HepG2 (cell line): ENCODE results near the gene SLCO3A1.

ENCODE experiments used
- DMAP1 ChIP-seq: IDR thresholded peaks from 2 replicates; pipeline ENCODE4 v1.6.1; 2016
- E2F1 ChIP-seq: sonication (generic); formaldehyde crosslinking; IDR thresholded peaks from 2 replicates; pipeline ENCODE4 v1.5.0; 2020; ENCODE audit warnings: missing genetic modification reagents
- ESRRA ChIP-seq: sonication (generic); formaldehyde crosslinking; IDR thresholded peaks from 2 replicates; pipeline ENCODE4 v1.5.1; 2020; ENCODE audit warnings: mild to moderate bottlenecking, low read depth, missing genetic modification reagents
- GATAD2A ChIP-seq: IDR thresholded peaks from 2 replicates; pipeline ENCODE4 v1.6.1; 2016
- GPBP1L1 ChIP-seq: sonication (generic); formaldehyde crosslinking; IDR thresholded peaks from 2 replicates; pipeline ENCODE4 v1.5.0; 2020; ENCODE audit warnings: mild to moderate bottlenecking, missing genetic modification reagents
- JUN ChIP-seq: sonication (generic); formaldehyde crosslinking; IDR thresholded peaks from 2 replicates; pipeline ENCODE4 v1.4.0; 2020; ENCODE audit warnings: mild to moderate bottlenecking, missing genetic modification reagents
- POLR2A ChIP-seq, 2 experiments: IDR thresholded peaks; 2 replicates each; pipeline ENCODE4 v1.6.1; 2011; ENCODE audit warnings: low read depth in 2 of 2, low read length in 2 of 2, mild to moderate bottlenecking in 1 of 2, moderate library complexity in 1 of 2; ENCODE audit not compliant: insufficient read depth in 1 of 2
- RNF219 ChIP-seq: sonication (generic); formaldehyde crosslinking; IDR thresholded peaks from 2 replicates; pipeline ENCODE4 v1.5.0; 2020; ENCODE audit warnings: mild to moderate bottlenecking, missing genetic modification reagents
- TCF7 ChIP-seq: sonication (generic); IDR thresholded peaks from 2 replicates; pipeline ENCODE4 v1.6.1; 2016; ENCODE audit warnings: antibody characterized with exemption, low read depth
- ZKSCAN5 ChIP-seq: sonication (generic); formaldehyde crosslinking; IDR thresholded peaks from 2 replicates; pipeline ENCODE4 v1.5.1; 2020; ENCODE audit warnings: mild to moderate bottlenecking, missing genetic modification reagents
- ZNF3 ChIP-seq: IDR thresholded peaks from 2 replicates; pipeline ENCODE4 v1.7.0; 2017; ENCODE audit warnings: inconsistent platforms
- ZNF550 ChIP-seq: sonication (generic); formaldehyde crosslinking; IDR thresholded peaks from 2 replicates; pipeline ENCODE4 v1.4.0; 2020; ENCODE audit warnings: mild to moderate bottlenecking, missing genetic modification reagents, borderline replicate concordance
- ZNF747 ChIP-seq: sonication (generic); formaldehyde crosslinking; IDR thresholded peaks from 2 replicates; pipeline ENCODE4 v1.8.1; 2023; ENCODE audit warnings: missing genetic modification reagents, mild to moderate bottlenecking, borderline replicate concordance
- ZSCAN21 ChIP-seq: sonication (generic); formaldehyde crosslinking; IDR thresholded peaks from 2 replicates; pipeline ENCODE4 v1.8.0; 2022; ENCODE audit warnings: mild to moderate bottlenecking, missing genetic modification reagents, moderate library complexity, borderline replicate concordance

- no peak for TF ChIP-seq GATAD2A
- no peak for TF ChIP-seq ZKSCAN5 (CRISPR knock-in tag)
- TF ChIP-seq ESRRA (CRISPR knock-in tag): no peak
- no peak for TF ChIP-seq ZNF550
- no peak for TF ChIP-seq E2F1 (CRISPR knock-in tag)
- TF ChIP-seq TCF7: no peak
- no peak for TF ChIP-seq GPBP1L1 (CRISPR knock-in tag)
- TF ChIP-seq JUN (CRISPR knock-in tag): no peak
- no peak for TF ChIP-seq RNF219 (CRISPR knock-in tag)
- TF ChIP-seq DMAP1 (CRISPR knock-in tag): no peak
- no peak for TF ChIP-seq ZNF3
- TF ChIP-seq ZNF747 (CRISPR knock-in tag): no peak
- TF ChIP-seq ZSCAN21: no peak
- no peak for TF ChIP-seq POLR2A (IDR thresholded peaks at IDR 0.05; ENCODE audit: insufficient read depth in 1 of 2, low read depth in 2 of 2, low read length in 2 of 2)
Observed at GRCh38 chr15:91908391-91908790, 54.9 kb downstream of the SLCO3A1 start.
